Fibroblast of skin of back (primary cell): ENCODE measurements around the gene SLC5A1.
"Not testable (repeated sequence)": the region's sequence is repeated elsewhere in the genome, so short reads cannot be mapped to it uniquely, and the experiment has no call there.

Source experiments
- DNase-seq: peaks from one replicate; pipeline ENCODE4 v3.0.0-alpha.2; 2013

SLC5A1 gene

GRCh38 chr22:32088084-32088483 is 45.0 kb downstream of the SLC5A1 start:
- no peak for DNase-seq

GRCh38 chr22:32097018-32097417 is 54.0 kb downstream of the SLC5A1 start:
- DNase-seq: no peak

- no peak for DNase-seq
Measured at GRCh38 chr22:32097881-32098499, 54.9 kb downstream of the SLC5A1 start.

- no peak for DNase-seq
Measured at GRCh38 chr22:32100711-32101110, 57.6 kb downstream of the SLC5A1 start.

- no peak for DNase-seq
Measured at GRCh38 chr22:32103658-32104315, 60.7 kb downstream of the SLC5A1 start.

GRCh38 chr22:32106930-32107329 is 63.9 kb downstream of the SLC5A1 start:
- peak; percentile 15 for DNase-seq

- DNase-seq: no peak
Measured at GRCh38 chr22:32112380-32112779, 69.3 kb downstream of the SLC5A1 start.

GRCh38 chr22:32119568-32120235 is 76.6 kb downstream of the SLC5A1 start:
- DNase-seq: no peak

- no peak for DNase-seq
Measured at GRCh38 chr22:32120603-32121002, 77.5 kb downstream of the SLC5A1 start.

- no peak for DNase-seq
Measured at GRCh38 chr22:32122899-32123298, 79.8 kb downstream of the SLC5A1 start.

- DNase-seq: no peak
Measured at GRCh38 chr22:32123657-32124056, 80.6 kb downstream of the SLC5A1 start.

- no peak for DNase-seq
Measured at GRCh38 chr22:32127904-32128303, 84.8 kb downstream of the SLC5A1 start.

GRCh38 chr22:32130464-32130863 is 87.4 kb downstream of the SLC5A1 start:
- no peak for DNase-seq

GRCh38 chr22:32132126-32132525 is 89.1 kb downstream of the SLC5A1 start:
- no peak for DNase-seq

GRCh38 chr22:32132783-32133182 is 89.7 kb downstream of the SLC5A1 start:
- DNase-seq: no peak

- not testable (repeated sequence) for DNase-seq
Measured at GRCh38 chr22:32134796-32135195, 91.7 kb downstream of the SLC5A1 start.

- peak; percentile 52 for DNase-seq
Measured at GRCh38 chr22:32135958-32136357, 92.9 kb downstream of the SLC5A1 start.

GRCh38 chr22:32136881-32137280 is 93.8 kb downstream of the SLC5A1 start:
- DNase-seq: not testable (repeated sequence)

GRCh38 chr22:32137731-32138324 is 94.8 kb downstream of the SLC5A1 start:
- not testable (repeated sequence) for DNase-seq

- DNase-seq: not testable (repeated sequence)
Measured at GRCh38 chr22:32138576-32138975, 95.5 kb downstream of the SLC5A1 start.

GRCh38 chr22:32140688-32141087 is 97.6 kb downstream of the SLC5A1 start:
- not testable (repeated sequence) for DNase-seq

GRCh38 chr22:32142600-32142999 is 99.5 kb downstream of the SLC5A1 start:
- DNase-seq: no peak

- DNase-seq: no peak
Measured at GRCh38 chr22:32144496-32145274, 101.6 kb downstream of the SLC5A1 start.
